GM08714 (cell line): ENCODE data around the gene CDCP2.

Experiments used
- H3K4me3 ChIP-seq: fragments of 200-500 bp; sonication (Bioruptor generic); 2 replicates; pipeline ENCODE4 v1.5.1; 2014; ENCODE audit warnings: mild to moderate bottlenecking, low read length, inconsistent platforms
- ZNF274 ChIP-seq: IDR thresholded peaks from 2 replicates; pipeline ENCODE4 v1.6.1; 2012; ENCODE audit warnings: mild to moderate bottlenecking, low read depth, low read length

Gene CDCP2

DNA sequence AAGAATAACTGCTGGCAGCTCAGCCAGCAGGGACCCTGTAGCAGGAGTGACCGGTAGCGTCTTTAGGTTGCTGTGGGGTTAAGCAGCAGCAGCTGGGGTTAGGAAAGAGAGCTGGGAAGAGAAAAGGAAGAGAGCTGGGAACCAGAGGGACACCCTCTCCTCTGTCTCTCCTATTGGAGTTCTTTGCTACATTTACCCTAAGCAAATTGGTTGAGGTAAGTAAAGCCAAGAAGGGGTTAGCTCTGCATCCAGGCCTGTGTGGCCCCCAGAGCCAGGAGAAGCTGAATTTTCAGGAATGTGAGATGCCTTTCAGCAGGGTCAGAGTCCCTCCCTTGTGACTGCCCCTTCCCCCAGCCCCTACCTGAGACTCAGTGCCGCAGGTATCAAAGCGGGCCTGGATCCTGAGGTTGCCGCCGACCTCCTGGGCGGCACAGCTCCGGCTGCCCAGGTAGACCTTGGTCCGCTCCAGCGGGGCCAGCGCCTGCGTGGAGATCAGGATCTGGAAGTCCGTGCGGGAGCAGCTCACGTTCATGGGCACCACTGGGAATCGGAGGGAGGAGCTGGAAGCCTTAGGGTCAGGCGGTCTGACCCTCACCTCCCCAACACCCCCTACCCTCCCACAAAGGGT is 16.4 kb downstream of the CDCP2 start:
- H3K4me3 ChIP-seq: no peak overlapping the region
- no peak for TF ChIP-seq ZNF274

DNA sequence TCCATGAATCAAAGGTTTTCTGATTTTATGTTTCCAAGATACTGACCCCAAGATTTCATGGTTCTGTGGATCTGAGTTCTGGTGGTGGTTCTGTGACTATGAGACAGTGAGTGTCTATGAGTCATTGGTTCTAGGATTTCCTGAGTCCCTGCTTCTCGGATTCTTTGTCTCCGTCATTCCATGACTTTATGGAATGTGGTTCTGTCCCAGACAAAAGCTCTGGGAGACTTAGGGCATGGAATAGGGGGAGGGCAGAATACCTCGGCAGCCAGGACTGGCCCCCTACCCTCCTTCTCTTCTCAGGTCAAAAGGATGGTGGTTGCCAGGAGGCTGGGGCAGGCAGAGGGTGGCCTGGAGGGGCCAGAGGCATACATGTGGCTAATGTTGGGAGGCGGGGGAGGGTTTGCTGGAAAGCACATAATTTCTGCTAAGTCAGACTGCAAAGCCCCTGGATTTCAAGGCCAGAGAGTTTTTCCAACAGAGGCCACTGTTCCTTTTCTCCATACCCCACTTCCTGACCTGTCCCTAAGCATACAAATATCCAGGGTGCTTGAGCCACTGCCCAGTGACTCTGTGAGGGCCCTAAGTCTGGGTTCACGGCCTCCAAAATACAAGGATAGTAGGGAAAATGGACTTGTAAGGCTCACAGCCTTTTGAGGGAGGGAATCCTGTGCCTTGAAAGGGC is 17.2 kb downstream of the CDCP2 start:
- no peak for TF ChIP-seq ZNF274
- H3K4me3 ChIP-seq: no peak overlapping the region

DNA sequence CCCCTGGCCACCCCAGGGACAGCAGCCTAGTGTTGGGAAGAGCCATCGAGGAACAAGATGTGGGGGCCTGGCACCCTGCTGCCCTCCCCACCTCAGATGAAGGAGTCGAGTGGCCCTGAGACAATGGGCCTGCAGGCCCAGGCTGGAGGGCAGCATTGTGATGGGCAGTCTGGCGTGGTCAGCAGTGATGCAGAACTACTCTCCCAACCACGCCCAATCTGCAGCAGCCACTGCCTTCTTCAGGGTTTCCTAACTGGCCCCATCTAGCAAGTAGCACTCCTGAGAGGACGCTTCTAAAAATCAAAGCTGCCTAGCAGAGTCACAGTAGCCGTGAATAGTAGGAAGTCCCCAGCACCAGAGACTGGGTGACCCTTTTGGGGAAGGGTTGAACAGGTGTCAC is 18.5 kb downstream of the CDCP2 start:
- H3K4me3 ChIP-seq: no peak overlapping the region
- no peak for TF ChIP-seq ZNF274

DNA sequence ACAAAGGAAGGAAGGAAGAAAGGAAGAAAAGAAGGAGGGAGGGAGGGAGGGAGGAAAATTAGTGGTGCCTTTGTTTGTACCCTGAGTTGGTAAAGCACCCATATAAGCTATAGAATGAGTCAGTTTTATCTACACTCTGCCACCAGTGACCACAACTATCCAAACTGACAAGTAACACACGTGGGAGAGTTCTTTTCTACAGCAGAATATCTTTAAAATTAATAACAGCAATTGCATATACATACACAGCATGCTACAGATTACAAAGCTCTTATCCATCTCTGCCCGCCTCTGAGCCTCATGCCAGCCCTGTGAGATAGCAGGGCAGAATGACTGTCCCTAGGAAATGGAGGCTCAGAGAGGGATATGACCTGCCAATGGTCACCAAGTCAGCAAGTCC is 20.3 kb downstream of the CDCP2 start:
- no peak overlapping the region for H3K4me3 ChIP-seq
- no peak for TF ChIP-seq ZNF274

DNA sequence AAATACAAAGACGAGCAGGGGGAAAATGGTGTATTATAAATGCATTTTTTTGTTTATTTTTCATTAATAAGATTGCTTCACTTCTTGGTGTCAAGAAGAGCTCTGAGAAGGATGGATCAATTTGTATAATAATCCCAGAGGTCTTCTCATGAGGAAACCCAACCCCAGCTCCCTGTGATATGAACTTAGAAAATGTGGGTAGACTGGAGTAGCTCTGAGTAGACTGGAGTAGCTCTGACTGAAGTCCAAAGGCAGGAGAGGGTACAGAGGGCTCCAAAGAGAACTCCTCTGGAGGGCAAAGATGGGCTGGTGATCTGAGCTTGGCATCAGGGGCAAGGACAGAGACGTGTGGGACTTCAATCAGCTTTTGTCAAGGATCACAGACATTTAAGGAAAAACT is 21.4 kb downstream of the CDCP2 start:
- TF ChIP-seq ZNF274: no peak
- H3K4me3 ChIP-seq: no peak overlapping the region

DNA sequence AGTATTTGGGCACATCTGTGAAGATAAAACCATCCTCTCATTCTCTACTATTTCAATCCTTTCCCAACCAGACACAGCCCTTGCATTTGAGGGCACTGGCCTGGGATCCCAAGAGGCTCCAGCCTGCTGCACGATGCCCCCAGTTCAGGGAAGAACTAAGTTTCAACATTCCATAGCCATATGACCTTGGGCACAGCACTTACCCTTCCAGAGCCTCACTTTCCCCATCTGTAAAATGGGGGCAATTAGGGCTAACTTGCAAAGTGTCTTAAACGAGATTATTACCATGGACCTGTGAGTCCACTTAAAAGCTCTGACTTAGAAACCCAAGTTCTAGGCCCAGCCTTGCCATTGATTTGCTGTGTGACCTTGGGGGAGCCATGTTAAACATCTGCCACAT is 22.9 kb downstream of the CDCP2 start:
- H3K4me3 ChIP-seq: no peak overlapping the region
- no peak for TF ChIP-seq ZNF274

DNA sequence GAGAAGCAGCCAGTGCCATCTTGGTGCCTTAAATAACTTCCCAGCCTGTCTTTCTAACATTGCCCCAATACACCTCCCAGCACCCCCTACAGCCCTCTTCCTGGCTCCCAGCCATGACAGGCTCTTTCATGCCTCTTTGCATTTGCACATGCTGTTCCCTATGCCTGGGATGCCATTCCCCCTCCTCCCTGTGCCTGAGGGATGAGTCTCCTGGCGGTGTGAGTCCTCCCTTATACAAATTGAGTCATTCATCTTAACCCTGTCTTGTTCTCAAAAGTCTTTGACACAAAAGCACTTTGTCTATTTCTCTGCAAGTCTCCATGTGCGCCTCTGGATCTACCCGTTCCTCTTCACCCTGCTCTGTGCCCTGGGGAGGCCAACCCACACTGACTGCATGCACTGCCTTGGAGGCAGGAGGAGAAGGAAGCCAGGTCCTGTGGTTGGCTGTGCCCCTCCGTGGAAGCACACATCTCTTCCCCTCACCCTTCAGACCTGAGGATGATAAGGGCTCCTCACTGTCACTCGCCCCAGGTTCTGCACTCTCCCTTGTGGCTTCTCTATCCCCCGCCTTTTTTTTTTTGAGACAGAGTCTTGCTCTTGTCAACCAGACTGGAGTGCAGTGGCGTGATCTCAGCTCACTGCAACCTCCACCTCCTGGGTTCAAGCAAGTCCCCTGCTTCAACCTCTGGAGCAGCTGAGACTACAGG is 25.1 kb downstream of the CDCP2 start:
- no peak for TF ChIP-seq ZNF274
- no peak overlapping the region for H3K4me3 ChIP-seq

DNA sequence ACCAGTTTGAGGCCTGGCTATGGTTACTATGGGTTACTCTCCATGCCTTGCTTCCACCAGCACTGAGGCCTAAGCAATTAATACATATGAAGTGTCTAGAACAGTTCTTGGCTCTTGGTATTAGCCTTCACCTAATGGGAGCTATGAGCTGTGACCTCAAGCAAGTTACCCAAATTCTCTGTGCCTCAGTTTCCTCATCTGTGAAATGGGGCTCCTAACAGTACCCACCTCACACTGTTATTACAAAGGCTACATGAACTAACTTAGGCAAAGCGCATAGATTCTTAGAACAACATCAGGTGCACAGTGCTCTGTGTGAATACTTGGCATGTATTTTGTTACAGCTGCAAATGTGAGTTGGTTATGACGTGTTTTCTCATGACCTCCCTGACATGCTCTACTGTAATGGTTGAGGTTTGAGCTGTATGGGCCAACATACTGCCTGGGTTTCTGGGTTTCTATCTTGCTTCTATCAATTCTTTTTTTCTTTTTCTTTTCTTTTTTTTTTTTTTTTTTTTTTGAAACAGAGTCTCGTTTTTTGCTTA is 26.5 kb downstream of the CDCP2 start:
- TF ChIP-seq ZNF274: no peak
- H3K4me3 ChIP-seq: no peak overlapping the region

DNA sequence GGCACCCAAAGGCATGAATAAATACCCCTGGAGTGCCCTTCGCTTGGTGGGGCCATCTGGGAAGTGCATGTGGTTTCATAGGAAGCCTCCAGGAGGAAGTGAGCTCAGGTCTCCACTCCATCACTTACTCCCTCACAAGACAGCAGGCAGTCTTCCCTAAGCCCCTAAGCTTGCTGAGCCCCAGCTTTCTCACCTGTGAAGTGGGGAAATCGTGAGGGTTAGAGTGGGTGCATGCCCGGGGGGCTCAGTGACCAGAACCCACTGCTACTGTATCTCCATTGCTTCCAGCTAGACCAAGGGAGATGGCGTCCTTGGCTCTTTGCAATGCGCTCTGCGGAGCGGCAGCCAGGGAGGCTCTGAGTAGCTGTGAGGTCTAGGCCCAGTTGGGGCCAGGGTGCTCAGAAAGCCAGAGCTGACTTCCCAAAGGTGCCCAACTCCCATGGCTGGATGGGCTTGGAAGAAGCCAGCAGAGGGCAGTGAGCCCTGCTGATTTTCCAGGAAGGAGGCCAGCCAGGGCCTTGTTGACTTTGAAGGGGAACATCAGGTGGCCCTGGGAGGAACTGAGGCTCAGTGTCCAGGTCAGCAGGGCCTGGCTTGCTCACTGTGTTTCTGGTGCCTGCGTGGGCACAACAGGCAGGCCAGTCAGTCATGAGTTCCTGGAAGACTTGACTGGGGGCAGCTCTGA is 27.3 kb downstream of the CDCP2 start:
- TF ChIP-seq ZNF274: no peak
- no peak overlapping the region for H3K4me3 ChIP-seq

DNA sequence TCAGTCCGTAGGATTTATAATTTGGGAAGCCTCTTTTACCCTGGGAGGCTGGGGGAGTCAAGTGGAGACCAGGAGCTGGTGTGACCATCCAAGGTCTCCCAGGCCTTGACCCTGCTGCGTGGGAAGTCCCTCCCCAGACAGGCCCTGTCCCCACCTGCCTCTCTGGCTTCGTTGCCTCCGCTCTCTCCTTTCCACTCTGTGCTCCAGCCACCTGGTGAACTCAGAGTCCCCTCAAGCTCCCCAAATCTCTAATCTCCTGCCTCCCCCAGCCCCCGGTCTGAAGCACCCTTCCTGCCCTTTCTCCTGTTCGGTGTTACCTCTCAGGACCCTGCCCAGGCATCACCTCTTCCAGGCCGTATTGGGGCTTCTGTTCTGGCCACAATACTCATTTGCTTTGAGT is 27.9 kb downstream of the CDCP2 start:
- no peak overlapping the region for H3K4me3 ChIP-seq
- TF ChIP-seq ZNF274: no peak

DNA sequence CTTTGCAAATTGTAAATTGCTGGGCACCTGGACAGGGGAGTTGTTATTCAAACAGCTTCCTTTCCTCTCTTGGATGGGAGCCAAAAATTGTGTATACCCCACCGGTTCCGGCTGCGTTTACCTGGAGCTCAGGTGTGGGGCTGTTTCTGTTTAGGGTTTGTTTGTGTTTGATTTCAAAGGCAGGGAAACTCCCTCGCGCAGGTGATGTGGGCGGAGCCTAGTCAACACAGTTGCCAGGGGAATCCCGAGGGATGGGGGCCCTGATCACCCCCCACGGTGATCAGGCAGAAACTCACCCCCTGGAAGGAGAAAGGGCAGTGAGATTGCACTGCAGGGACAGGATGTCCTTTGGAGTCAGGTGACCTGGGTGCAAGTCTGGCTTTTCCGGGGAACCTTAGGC is 28.3 kb downstream of the CDCP2 start:
- no peak for TF ChIP-seq ZNF274
- H3K4me3 ChIP-seq: no peak overlapping the region

DNA sequence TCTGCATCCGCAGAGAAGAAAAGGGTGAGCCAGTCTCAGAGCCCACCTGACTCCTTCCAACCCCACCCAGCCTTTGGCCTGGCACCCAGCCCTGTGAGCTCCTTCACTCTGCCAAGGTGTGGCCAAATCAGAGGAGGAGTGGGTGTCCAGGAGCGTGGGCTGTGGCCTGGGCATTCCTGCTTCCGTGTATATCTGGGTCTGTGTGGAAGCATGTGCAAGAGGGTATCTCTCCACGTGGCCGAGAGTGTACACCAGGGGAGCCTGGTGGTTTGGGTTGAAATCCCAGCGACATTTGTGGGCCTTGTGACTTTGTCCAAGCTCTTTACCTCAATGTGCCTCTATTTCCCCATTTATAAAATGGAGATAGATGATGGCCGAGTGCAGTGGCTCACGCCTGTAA is 29.8 kb downstream of the CDCP2 start:
- H3K4me3 ChIP-seq: no peak overlapping the region
- no peak for TF ChIP-seq ZNF274

DNA sequence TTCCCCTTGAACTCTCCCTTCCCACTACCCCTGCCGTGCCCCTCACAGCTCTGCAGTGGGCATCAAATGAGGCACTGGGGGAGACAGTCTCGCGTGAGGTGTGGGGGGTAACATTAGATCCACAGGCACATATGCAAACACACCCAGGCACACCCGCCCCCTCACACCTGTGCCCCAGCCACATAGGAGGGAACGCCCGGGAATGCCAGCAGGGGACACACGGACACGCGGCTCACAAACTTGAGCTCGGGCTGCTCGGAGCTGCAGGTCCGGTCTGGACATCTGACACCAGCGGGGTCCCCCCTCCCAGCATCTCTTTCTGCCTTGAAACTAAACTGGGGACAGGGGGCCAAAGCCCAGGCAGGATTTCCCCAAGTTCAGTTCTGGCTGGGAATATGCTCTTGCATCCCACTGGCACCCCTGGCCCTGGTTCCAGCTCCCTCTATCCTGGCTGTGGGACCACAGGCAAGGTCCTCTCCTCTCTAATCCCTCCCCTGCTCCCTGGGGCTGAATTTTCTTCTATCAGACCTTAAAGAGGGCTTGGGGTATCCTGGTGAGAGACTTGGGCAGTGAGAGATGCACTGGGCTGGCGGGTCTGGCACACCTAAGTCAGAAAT is 30.6 kb downstream of the CDCP2 start:
- no peak for TF ChIP-seq ZNF274
- H3K4me3 ChIP-seq: no peak overlapping the region
